VCaP (cell line): ENCODE data around the gene SAFB.

Source experiments
- H3K27ac ChIP-seq: fragments of 450-650 bp; 2 replicates; pipeline ENCODE4 v1.5.1; 2017
- TF ChIP-seq, protein P1 (sequence below): fragments of 450-650 bp; conservative IDR thresholded peaks from 2 replicates; pipeline ENCODE4 v1.5.1; 2017; ENCODE audit warnings: mild to moderate bottlenecking, moderate library complexity

Gene SAFB

GRCh38 chr19:5707576-5708575, 85.0 kb downstream of the SAFB start:
- TF ChIP-seq, protein P1, sequence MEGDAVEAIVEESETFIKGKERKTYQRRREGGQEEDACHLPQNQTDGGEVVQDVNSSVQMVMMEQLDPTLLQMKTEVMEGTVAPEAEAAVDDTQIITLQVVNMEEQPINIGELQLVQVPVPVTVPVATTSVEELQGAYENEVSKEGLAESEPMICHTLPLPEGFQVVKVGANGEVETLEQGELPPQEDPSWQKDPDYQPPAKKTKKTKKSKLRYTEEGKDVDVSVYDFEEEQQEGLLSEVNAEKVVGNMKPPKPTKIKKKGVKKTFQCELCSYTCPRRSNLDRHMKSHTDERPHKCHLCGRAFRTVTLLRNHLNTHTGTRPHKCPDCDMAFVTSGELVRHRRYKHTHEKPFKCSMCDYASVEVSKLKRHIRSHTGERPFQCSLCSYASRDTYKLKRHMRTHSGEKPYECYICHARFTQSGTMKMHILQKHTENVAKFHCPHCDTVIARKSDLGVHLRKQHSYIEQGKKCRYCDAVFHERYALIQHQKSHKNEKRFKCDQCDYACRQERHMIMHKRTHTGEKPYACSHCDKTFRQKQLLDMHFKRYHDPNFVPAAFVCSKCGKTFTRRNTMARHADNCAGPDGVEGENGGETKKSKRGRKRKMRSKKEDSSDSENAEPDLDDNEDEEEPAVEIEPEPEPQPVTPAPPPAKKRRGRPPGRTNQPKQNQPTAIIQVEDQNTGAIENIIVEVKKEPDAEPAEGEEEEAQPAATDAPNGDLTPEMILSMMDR = no peak
- H3K27ac ChIP-seq = no peak overlapping the region

- H3K27ac ChIP-seq = no peak overlapping the region
- TF ChIP-seq, protein P1 = no peak
Observed at GRCh38 chr19:5711025-5711424, 88.1 kb downstream of the SAFB start.

DNA sequence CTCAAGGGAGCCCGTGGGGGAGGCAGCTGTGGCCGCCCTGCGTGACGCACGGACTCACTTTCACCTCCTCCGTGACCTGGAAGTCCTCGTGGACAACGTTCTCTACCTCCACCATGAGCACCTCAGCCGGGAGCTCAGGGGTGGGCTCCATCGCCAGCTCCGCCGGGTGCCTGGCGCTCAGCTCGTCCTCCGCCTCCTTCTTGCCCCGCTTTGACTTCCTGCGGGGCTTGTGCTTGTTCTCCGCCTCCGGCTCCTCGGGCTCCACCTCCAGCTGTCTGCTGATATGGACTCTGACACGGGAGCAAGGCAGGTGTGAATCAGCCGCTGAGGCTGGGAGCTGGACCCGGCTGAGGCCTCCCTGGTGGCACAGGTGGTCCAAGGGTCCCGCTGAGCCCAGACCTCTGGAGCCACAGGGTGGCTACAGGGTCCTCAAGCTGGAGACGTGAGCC, 88.9 kb downstream of the SAFB start:
- TF ChIP-seq, protein P1 = no peak
- no peak overlapping the region for H3K27ac ChIP-seq

DNA sequence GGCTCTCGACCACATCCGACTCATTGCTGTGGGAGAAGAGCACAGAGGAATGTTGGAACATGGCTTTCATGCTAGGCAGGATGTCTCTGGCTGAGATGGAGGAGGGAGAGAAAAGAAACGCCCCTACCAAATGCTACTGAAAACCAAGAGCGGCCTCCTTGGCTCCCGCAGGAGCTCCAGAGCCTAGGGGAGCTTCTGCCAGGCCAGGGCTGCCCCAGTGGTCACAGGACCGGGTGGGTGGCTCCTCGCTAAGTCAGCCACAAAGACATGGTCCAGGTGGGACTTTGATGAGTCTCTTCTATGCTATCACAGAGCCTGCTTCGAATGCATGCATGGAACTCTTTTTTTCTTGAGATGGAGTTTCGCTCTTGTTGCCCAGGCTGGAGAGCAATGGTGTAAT, 90.3 kb downstream of the SAFB start:
- TF ChIP-seq, protein P1 = no peak
- no peak overlapping the region for H3K27ac ChIP-seq

DNA sequence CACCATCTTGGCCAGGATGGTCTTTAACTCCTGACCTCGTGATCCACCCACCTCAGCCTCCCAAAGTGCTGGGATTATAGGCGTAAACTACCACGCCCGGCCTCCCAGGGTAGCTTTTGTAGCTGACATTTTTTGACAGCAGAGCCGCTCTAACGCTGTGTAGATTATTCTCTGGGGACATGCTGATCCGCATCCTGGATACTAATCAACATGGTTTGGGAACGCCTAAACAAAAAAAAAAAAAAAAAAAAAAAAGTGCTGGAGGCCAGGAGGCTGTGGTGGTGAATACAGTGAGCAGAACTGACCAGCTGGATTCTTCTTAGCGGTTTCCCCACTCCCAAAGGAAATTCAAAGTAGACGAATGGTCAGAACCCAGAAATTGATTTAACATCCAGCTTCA, 91.9 kb downstream of the SAFB start:
- TF ChIP-seq, protein P1 = no peak

GRCh38 chr19:5717215-5717935, 94.5 kb downstream of the SAFB start:
- no peak overlapping the region for H3K27ac ChIP-seq
- TF ChIP-seq, protein P1 = no peak

More for the DNA sequence above, 91.9 kb downstream of the SAFB start:
- H3K27ac ChIP-seq = no peak overlapping the region
